H1 (cell line): Measurements from ENCODE around the gene BTG2. TPM values are rescaled to one million over a fixed set of nuclear protein-coding genes. Genes with fewer than 3 reads are reported as not detected.

Source experiments
- CTCF ChIA-PET: fragments of 300-600 bp; sonication (Branson Sonifier 250); formaldehyde crosslinking; loops from one replicate; lab custom pipeline; 2021; ENCODE audit not compliant: partially characterized antibody; lab: Charles Lee
- POLR2A ChIA-PET: fragments of 300-600 bp; sonication (Branson Sonifier 250); formaldehyde crosslinking; loops from one replicate; lab custom pipeline; 2021; ENCODE audit warnings: inconsistent platforms; ENCODE audit not compliant: partially characterized antibody; lab: Charles Lee
- DNase-seq, 2 experiments: peaks; one replicate each; pipeline versions ENCODE4 v3.0.0 to v3.0.0-alpha.2; 2010 to 2022; ENCODE audit warnings: low spot score in 2 of 2, low read depth in 1 of 2, mixed read lengths in 1 of 2
- FAIRE-seq: peaks from 2 replicates; lab custom pipeline; 2011; peaks lifted over from hg19 to GRCh38; lab: Jason Lieb, UNC
- H2AFZ ChIP-seq: 2 replicates; pipeline ENCODE4 v1.8.1; 2012; ENCODE audit warnings: low read length, inconsistent platforms
- H2AK5ac ChIP-seq: 2 replicates; pipeline ENCODE4 v1.6.1; 2013; ENCODE audit warnings: low read depth, low read length
- H2BK120ac ChIP-seq: replicated peaks from 2 replicates; pipeline ENCODE3; 2013; ENCODE audit warnings: low read depth, low read length, inconsistent platforms
- H2BK12ac ChIP-seq: 2 replicates; pipeline ENCODE4 v1.6.1; 2013; ENCODE audit warnings: low read depth, low read length
- H2BK15ac ChIP-seq: 2 replicates; pipeline ENCODE4 v1.6.1; 2013; ENCODE audit warnings: low read length
- H2BK20ac ChIP-seq: 2 replicates; pipeline ENCODE4 v1.6.1; 2013; ENCODE audit warnings: low read length
- H2BK5ac ChIP-seq: 2 replicates; pipeline ENCODE4 v1.6.1; 2013; ENCODE audit warnings: low read depth, low read length
- H3K14ac ChIP-seq: 2 replicates; pipeline ENCODE4 v1.6.1; 2013; ENCODE audit warnings: inconsistent platforms; ENCODE audit not compliant: insufficient read length
- H3K18ac ChIP-seq: 2 replicates; pipeline ENCODE4 v1.6.1; 2013; ENCODE audit warnings: low read length; ENCODE audit errors: extremely low read depth
- H3K23ac ChIP-seq: 2 replicates; pipeline ENCODE4 v1.6.1; 2013; ENCODE audit warnings: inconsistent platforms; ENCODE audit not compliant: insufficient read length
- H3K23me2 ChIP-seq: 2 replicates; pipeline ENCODE4 v1.6.1; 2013; ENCODE audit warnings: low read depth, low read length
- H3K27ac ChIP-seq: 2 replicates; pipeline ENCODE4 v1.6.1; 2011; ENCODE audit warnings: low read depth, low read length, inconsistent platforms
- H3K27me3 ChIP-seq, 4 experiments: replicated peaks in 1 of 4; 1 replicate in 1 of 4; 2 replicates in 3 of 4; pipeline versions ENCODE4 v1.6.1 to v1.8.1; 2011 to 2013; ENCODE audit warnings: low read length in 3 of 4, mild to moderate bottlenecking in 3 of 4, inconsistent platforms in 2 of 4, mixed read lengths in 2 of 4, moderate library complexity in 1 of 4; ENCODE audit not compliant: control insufficient read depth in 3 of 4, insufficient read depth in 3 of 4; ENCODE audit errors: extremely low read depth in 1 of 4
- H3K36me3 ChIP-seq, 4 experiments: 2 replicates each; pipeline versions ENCODE4 v1.6.1 to v1.8.1; 2011 to 2013; ENCODE audit warnings: mild to moderate bottlenecking in 4 of 4, low read length in 3 of 4, moderate library complexity in 2 of 4, control low read depth in 1 of 4, inconsistent platforms in 1 of 4; ENCODE audit not compliant: insufficient read depth in 4 of 4, control insufficient read depth in 2 of 4
- H3K4ac ChIP-seq: replicated peaks from 2 replicates; pipeline ENCODE3; 2013; ENCODE audit warnings: low read length, low read depth, mixed read lengths, inconsistent platforms; ENCODE audit not compliant: insufficient read length
- H3K4me1 ChIP-seq, 4 experiments: replicated peaks in 1 of 4; 1 replicate in 1 of 4; 2 replicates in 3 of 4; pipeline versions ENCODE4 v1.6.1 to v1.8.1; 2011 to 2013; ENCODE audit warnings: low read length in 3 of 4, inconsistent platforms in 2 of 4, mixed read lengths in 1 of 4; ENCODE audit not compliant: insufficient read depth in 4 of 4, control insufficient read depth in 3 of 4
- H3K4me2 ChIP-seq, 2 experiments: 2 replicates each; pipeline versions ENCODE4 v1.6.1 to v1.8.1; 2011 to 2013; ENCODE audit warnings: low read depth in 2 of 2, low read length in 2 of 2, control low read depth in 1 of 2, inconsistent platforms in 1 of 2, mild to moderate bottlenecking in 1 of 2; ENCODE audit not compliant: insufficient read depth in 1 of 2
- H3K4me3 ChIP-seq, 4 experiments: fragments of 200-600, 300-600 bp in 1 of 4; sonication (generic), shearing (Covaris generic), sonication (Bioruptor Twin) in 1 of 4; 2 replicates each; pipeline versions ENCODE4 v1.5.1 to v1.8.1; 2011 to 2016; ENCODE audit warnings: low read length in 4 of 4, low read depth in 3 of 4, control low read depth in 2 of 4, inconsistent platforms in 2 of 4, mild to moderate bottlenecking in 2 of 4, mixed read lengths in 1 of 4, moderate library complexity in 1 of 4; ENCODE audit not compliant: insufficient read depth in 2 of 4; ENCODE audit errors: extremely low read depth in 1 of 4
- H3K56ac ChIP-seq: replicated peaks from 2 replicates; pipeline ENCODE3; 2013; ENCODE audit warnings: low read depth, mild to moderate bottlenecking, mixed read lengths, low read length, inconsistent platforms; ENCODE audit not compliant: insufficient read length
- H3K79me1 ChIP-seq: 2 replicates; pipeline ENCODE4 v1.6.1; 2013; ENCODE audit warnings: low read depth, low read length, control low read depth
- H3K79me2 ChIP-seq, 2 experiments: 2 replicates each; pipeline versions ENCODE4 v1.6.1 to v1.8.1; 2012 to 2013; ENCODE audit warnings: low read length in 2 of 2, mild to moderate bottlenecking in 2 of 2, inconsistent platforms in 1 of 2; ENCODE audit not compliant: insufficient read depth in 2 of 2, control insufficient read depth in 1 of 2
- H3K9ac ChIP-seq, 4 experiments: replicated peaks in 1 of 4; 1 replicate in 1 of 4; 2 replicates in 3 of 4; pipeline versions ENCODE4 v1.6.1 to v1.8.1; 2011 to 2013; ENCODE audit warnings: low read depth in 3 of 4, low read length in 3 of 4, control low read depth in 2 of 4, mild to moderate bottlenecking in 2 of 4, moderate library complexity in 2 of 4, inconsistent platforms in 1 of 4; ENCODE audit errors: extremely low read depth in 1 of 4
- H3K9me3 ChIP-seq, 2 experiments: 2 replicates each; pipeline versions ENCODE4 v1.6.1 to v1.8.1; 2012 to 2013; ENCODE audit warnings: mild to moderate bottlenecking in 2 of 2, moderate library complexity in 2 of 2, control low read depth in 1 of 2, inconsistent platforms in 1 of 2, low read depth in 1 of 2, low read length in 1 of 2, mixed read lengths in 1 of 2; ENCODE audit not compliant: insufficient read depth in 2 of 2
- H4K20me1 ChIP-seq, 2 experiments: replicated peaks in 1 of 2; 2 replicates each; pipeline versions ENCODE3 to v1.8.1; 2011 to 2013; ENCODE audit warnings: inconsistent platforms in 2 of 2, low read length in 2 of 2, mild to moderate bottlenecking in 1 of 2; ENCODE audit not compliant: insufficient read depth in 2 of 2, control insufficient read depth in 1 of 2
- H4K5ac ChIP-seq: 2 replicates; pipeline ENCODE4 v1.6.1; 2013; ENCODE audit warnings: low read length, low read depth, mixed read lengths, inconsistent platforms; ENCODE audit not compliant: insufficient read length
- H4K8ac ChIP-seq: 2 replicates; pipeline ENCODE4 v1.8.0; 2013; ENCODE audit warnings: mild to moderate bottlenecking, moderate library complexity, low read length, inconsistent platforms; ENCODE audit not compliant: insufficient read depth; ENCODE audit errors: extremely low read depth
- H4K91ac ChIP-seq: replicated peaks from 2 replicates; pipeline ENCODE3; 2013; ENCODE audit warnings: low read length, mixed read lengths, inconsistent platforms; ENCODE audit not compliant: insufficient read length
- KDM4A ChIP-seq: IDR thresholded peaks from one replicate; pipeline ENCODE4 v1.7.1; 2012; ENCODE audit warnings: low read depth, mild to moderate bottlenecking, moderate library complexity, low read length, inconsistent platforms; ENCODE audit not compliant: severe bottlenecking
- TEAD4 ChIP-seq: IDR thresholded peaks from 2 replicates; pipeline ENCODE4 v1.6.1; 2012; ENCODE audit warnings: low read depth, low read length, inconsistent platforms, mixed read lengths
- WGBS, 2 experiments: shearing (Covaris generic) in 1 of 2; methylation state at CpG; one replicate each; pipeline versions ENCODE4 v1.1.6 to v1.1.7; 2013 to 2015; ENCODE audit warnings: low lambda C conversion rate in 2 of 2, mixed read lengths in 2 of 2, inconsistent platforms in 1 of 2, low coverage in 1 of 2, missing lambda C conversion rate in 1 of 2; ENCODE audit not compliant: insufficient replicate concordance in 2 of 2, insufficient coverage in 1 of 2, insufficient read length in 1 of 2; ENCODE audit errors: extremely low coverage in 1 of 2, missing lambda C conversion rate in 1 of 2; 5-methylcytosine and 5-hydroxymethylcytosine counted together
- polyA plus RNA-seq, 7 experiments: library from polyadenylated mRNA; depleted of rRNA in 3 of 7; stranded (reverse) in 5 of 7; unstranded in 2 of 7; fragments of >200 nt in 5 of 7; fragments of 200-250 nt in 2 of 7; gene quantifications; 1 replicate in 5 of 7; 2 replicates in 1 of 7; 4 replicates in 1 of 7; pipeline versions ENCODE4 v1.2.1 to v1.2.3, GENCODE V29; 2011 to 2013; ENCODE audit warnings: missing spikeins in 2 of 7, mixed read lengths in 2 of 7
- total RNA-seq: library from RNA; stranded (reverse); fragmentation: NEBNext Ultra II Directional; extraction: Animal tissue kit (Norgen Biotek cat#: 25700); gene quantifications from 2 replicates; pipeline ENCODE4 v1.2.1, GENCODE V29; 2021

Gene BTG2
- total and polyA plus RNA-seq, 2 of the 8 experiments (the other 6 are each of a cell fraction or from before 2014, with no cell fraction given): 4.8 to 11.0 TPM

DNA sequence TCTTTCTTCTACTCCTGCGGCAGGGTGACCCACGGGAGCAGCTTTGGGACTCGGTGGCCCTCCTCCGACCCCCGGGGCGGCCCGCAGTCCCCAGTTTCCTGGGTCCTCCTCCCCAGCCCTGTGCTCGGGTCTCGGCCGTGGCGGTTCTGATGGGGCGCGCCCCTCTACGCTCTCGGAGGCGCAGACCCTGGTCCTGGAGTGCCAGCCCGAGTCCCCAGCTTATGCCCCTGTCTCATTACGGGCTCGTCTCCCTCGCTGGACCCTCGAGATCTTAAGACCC is 430 bp downstream of the BTG2 start:
- H2BK5ac ChIP-seq: no peak overlapping the region
- no peak overlapping the region for H2BK12ac ChIP-seq
- H4K91ac ChIP-seq: no peak overlapping the region
- peak overlapping the region; percentile 78; the same call in 1 of the 2 replicates for H4K8ac ChIP-seq
- H3K23ac ChIP-seq: no peak overlapping the region
- H2BK120ac ChIP-seq: no peak overlapping the region
- no peak overlapping the region for H3K27ac ChIP-seq
- no peak overlapping the region for H3K14ac ChIP-seq
- no peaks in the 10 kb centered on the region; a peak in 1 of 8 replicates for H3K36me3 ChIP-seq
- WGBS, 2 experiments: 2% methylated on average over 21 of the region's 21 CpGs; no CpG with 5 or more reads in 1 of the 2 experiments
- H3K79me1 ChIP-seq: no peaks in the 10 kb centered on the region
- H3K4ac ChIP-seq: no peak overlapping the region
- H3K4me3 ChIP-seq: peak overlapping the region; percentile 74 to 92 (median 78)
- TF ChIP-seq KDM4A: peak; percentile 30
- no peak for TF ChIP-seq TEAD4
- peaks cover 44 to 91% (median 82%) of the 10 kb centered on the region in 4 experiments for H3K27me3 ChIP-seq
- no peaks in the 10 kb centered on the region for H3K79me2 ChIP-seq
- H3K9me3 ChIP-seq: no peaks in the 10 kb centered on the region
- no peak overlapping the region for H2AFZ ChIP-seq
- DNase-seq: no peak
- no peak overlapping the region for H2BK20ac ChIP-seq
- H3K56ac ChIP-seq: no peak overlapping the region
- POLR2A ChIA-PET: interaction anchor here (1.1 to 3.3 kb wide), 3 partner anchors 11 to 22 kb away, joined by 5 to 11 read pairs (median 11); no protein-coding TSS in a partner anchor
- FAIRE-seq: no peak
- H3K9ac ChIP-seq: peak overlapping the region; percentile 29 to 93 (median 70)
- no peak overlapping the region for H3K18ac ChIP-seq
- H2BK15ac ChIP-seq: no peak overlapping the region
- H3K23me2 ChIP-seq: peaks cover 13% of the 10 kb centered on the region
- H3K4me2 ChIP-seq: peak overlapping the region; percentile 82 to 88
- CTCF ChIA-PET: interaction anchor here (1.6 to 9.3 kb wide), 9 partner anchors 10 to 182 kb away, joined by 6 to 123 read pairs (median 18); no protein-coding TSS in a partner anchor
- H4K5ac ChIP-seq: no peak overlapping the region
- peaks cover 5 to 25% of the 10 kb centered on the region in 2 experiments for H4K20me1 ChIP-seq
- H3K4me1 ChIP-seq: peaks cover 14 to 33% (median 18%) of the 10 kb centered on the region in 4 experiments
- no peak overlapping the region for H2AK5ac ChIP-seq
